ENCODE measurements around the gene MBLAC2. TPM values are rescaled to one million over a fixed set of nuclear protein-coding genes. Genes with fewer than 3 reads are reported as not detected.

The MBLAC2 gene
- total RNA-seq, 4 donors from 2014 or later = 6.0 to 10.3 (median 9.9) TPM

DNA sequence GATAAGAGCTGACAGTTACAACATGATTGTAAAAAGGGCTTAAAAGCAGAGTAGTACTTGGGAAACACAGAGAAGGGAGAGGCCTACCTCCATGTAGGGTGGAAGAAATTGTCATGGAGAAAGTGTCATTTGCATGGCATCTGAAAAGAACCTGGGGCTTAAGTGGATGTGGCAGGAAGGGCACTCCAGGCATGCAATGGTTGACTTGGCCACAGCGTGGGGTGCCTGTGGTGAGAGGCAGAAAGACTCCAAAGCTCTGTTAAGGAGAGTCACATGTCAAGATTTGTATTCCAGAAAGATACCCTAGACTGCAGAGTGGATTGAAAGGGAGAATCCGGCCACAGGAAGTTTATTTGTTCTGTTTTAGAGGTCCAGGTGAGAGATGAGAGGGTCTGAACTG lies 2.5 kb upstream of the MBLAC2 start:
- peaks cover 34% of the 10 kb centered on the region for H3K4me1 ChIP-seq
- no peaks in the 10 kb centered on the region for H3K27me3 ChIP-seq
- H3K36me3 ChIP-seq = no peaks in the 10 kb centered on the region
- H3K4me3 ChIP-seq = no peak overlapping the region
- no peak for DNase-seq (ENCODE audit: low spot score in 2 of 2)
- TF ChIP-seq EP300 (IDR thresholded peaks at IDR 0.05) (no peak), POLR2A (IDR thresholded peaks at IDR 0.05) (no peak)
- H3K9me3 ChIP-seq = no peaks in the 10 kb centered on the region
- 76% methylated on average over 2 of the region's 2 CpGs for WGBS
- no peak overlapping the region for H3K27ac ChIP-seq

DNA sequence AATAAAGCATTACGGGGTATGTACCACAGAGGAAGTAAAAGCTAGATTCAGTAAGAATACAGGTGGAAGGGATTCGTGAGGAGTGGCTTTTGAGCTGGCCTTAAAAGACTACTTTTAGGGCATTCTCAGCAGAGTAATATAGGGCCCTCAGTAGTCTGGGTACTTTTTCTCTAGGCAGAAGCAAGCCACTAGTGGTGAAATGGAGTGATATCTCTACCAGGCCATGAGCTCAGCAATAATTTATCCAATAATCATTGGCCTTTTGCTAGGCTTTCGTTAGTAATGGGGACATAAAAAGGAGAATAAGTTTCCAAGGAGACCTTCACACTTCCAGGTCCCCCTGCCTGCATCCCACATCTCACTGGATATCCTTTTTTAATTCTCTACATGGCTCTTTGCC lies 1.8 kb upstream of the MBLAC2 start:
- Histone ChIP-seq H3K27ac (no peak overlapping the region), H3K9me3 (no peaks in the 10 kb centered on the region), H3K27me3 (no peaks in the 10 kb centered on the region), H3K4me1 (peaks cover 41% of the 10 kb centered on the region), H3K36me3 (no peaks in the 10 kb centered on the region), H3K4me3 (no peak overlapping the region)
- DNase-seq (ENCODE audit: low spot score in 2 of 2) = no peak
- WGBS = 87% methylated on average over 3 of the region's 3 CpGs
- TF ChIP-seq POLR2AphosphoS5 (IDR thresholded peaks at IDR 0.05) = no peak
- TF ChIP-seq, protein P1, sequence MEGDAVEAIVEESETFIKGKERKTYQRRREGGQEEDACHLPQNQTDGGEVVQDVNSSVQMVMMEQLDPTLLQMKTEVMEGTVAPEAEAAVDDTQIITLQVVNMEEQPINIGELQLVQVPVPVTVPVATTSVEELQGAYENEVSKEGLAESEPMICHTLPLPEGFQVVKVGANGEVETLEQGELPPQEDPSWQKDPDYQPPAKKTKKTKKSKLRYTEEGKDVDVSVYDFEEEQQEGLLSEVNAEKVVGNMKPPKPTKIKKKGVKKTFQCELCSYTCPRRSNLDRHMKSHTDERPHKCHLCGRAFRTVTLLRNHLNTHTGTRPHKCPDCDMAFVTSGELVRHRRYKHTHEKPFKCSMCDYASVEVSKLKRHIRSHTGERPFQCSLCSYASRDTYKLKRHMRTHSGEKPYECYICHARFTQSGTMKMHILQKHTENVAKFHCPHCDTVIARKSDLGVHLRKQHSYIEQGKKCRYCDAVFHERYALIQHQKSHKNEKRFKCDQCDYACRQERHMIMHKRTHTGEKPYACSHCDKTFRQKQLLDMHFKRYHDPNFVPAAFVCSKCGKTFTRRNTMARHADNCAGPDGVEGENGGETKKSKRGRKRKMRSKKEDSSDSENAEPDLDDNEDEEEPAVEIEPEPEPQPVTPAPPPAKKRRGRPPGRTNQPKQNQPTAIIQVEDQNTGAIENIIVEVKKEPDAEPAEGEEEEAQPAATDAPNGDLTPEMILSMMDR (IDR thresholded peaks at IDR 0.05) = no peak
- no peak for TF ChIP-seq EP300 (IDR thresholded peaks at IDR 0.05)
- no peak for TF ChIP-seq POLR2A (IDR thresholded peaks at IDR 0.05)

DNA sequence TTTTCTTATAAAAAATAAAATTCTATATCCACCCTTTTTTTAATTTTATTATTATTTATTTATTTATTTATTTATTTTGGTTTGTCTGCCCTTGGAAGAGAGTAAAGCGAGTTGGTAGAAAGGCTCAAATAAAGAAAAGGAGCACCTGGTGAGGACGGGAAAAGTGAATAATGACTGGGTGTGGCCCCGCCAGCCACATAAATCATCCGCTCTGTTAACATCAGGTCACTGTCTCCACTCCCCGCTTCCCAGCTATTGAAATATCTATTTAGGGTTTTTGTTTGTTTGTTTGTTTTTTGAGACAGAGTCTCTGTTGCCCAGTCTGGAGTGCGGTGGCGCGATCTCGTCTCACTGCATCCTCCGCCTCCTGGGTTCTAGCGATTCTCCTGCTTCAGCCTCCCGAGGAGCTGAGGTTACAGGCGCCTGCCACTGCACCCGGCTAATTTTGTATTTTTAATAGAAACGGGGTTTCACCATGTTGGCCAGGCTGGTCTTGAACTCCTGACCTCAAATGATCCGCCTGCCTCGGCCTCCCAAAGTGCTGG lies 937 bp upstream of the MBLAC2 start:
- Histone ChIP-seq H3K27ac (no peak overlapping the region), H3K4me3 (peak overlapping the region; percentile 87), H3K36me3 (no peaks in the 10 kb centered on the region), H3K27me3 (no peaks in the 10 kb centered on the region), H3K9me3 (no peaks in the 10 kb centered on the region), H3K4me1 (peaks cover 43% of the 10 kb centered on the region)
- 63% methylated on average over 17 of the region's 17 CpGs for WGBS
- TF ChIP-seq, protein P1 (IDR thresholded peaks at IDR 0.05) = no peak
- TF ChIP-seq EP300 (IDR thresholded peaks at IDR 0.05) = no peak
- TF ChIP-seq POLR2AphosphoS5 (IDR thresholded peaks at IDR 0.05) = no peak
- TF ChIP-seq POLR2A (IDR thresholded peaks at IDR 0.05) = no peak
- no peak for DNase-seq (ENCODE audit: low spot score in 2 of 2)

DNA sequence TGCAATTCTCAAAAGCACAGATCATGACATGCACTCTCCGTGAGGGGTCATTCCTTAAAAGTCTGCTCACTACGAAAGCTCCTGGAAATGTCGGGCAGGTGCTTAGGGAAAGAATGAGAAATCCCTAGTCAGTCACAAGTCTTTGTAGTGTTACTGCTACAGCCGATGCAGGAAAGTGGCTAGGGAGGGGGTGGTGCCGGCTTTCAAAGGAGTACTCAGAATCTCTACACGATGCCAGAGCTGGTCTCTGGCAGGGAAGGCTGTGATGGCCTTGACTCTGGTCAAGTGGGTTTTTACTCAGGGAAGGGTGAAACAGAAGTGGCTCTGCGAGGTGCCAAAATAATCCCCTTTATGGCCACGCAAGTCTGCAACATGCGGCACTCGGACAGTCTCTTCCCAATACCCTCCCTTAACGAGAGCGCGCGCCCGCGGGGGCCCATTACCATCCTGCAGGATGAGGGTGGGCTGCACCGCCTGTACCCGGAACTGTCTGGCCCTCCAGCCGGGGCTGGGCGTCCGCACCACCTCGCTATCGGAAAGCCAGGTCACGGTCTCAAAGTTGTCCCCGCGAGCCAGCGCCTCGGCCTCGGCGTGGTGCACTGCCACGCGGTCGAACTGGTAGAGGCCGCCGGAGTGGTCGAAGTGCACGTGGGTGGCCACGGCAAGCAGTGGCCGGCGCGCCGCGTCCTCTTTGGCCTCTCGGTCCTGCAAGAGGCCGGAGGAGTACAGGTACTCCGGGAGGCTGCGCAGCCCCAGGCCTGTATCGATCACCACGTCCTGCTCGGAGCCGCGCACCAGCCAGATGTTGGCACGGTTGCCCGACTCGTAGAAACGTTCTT lies 956 bp downstream of the MBLAC2 start:
- Histone ChIP-seq H3K36me3 (no peaks in the 10 kb centered on the region), H3K27ac (peak overlapping the region; percentile 88), H3K27me3 (no peaks in the 10 kb centered on the region), H3K4me1 (peaks cover 43% of the 10 kb centered on the region), H3K4me3 (peak overlapping the region; percentile 87), H3K9me3 (no peaks in the 10 kb centered on the region)
- no peak for DNase-seq (ENCODE audit: low spot score in 2 of 2)
- TF ChIP-seq, protein P1 (IDR thresholded peaks at IDR 0.05) = no peak
- no peak for TF ChIP-seq POLR2A (IDR thresholded peaks at IDR 0.05)
- TF ChIP-seq POLR2AphosphoS5 (IDR thresholded peaks at IDR 0.05) = no peak
- no peak for TF ChIP-seq EP300 (IDR thresholded peaks at IDR 0.05)
- WGBS = under 1% methylated on average over 24 of the region's 56 CpGs

DNA sequence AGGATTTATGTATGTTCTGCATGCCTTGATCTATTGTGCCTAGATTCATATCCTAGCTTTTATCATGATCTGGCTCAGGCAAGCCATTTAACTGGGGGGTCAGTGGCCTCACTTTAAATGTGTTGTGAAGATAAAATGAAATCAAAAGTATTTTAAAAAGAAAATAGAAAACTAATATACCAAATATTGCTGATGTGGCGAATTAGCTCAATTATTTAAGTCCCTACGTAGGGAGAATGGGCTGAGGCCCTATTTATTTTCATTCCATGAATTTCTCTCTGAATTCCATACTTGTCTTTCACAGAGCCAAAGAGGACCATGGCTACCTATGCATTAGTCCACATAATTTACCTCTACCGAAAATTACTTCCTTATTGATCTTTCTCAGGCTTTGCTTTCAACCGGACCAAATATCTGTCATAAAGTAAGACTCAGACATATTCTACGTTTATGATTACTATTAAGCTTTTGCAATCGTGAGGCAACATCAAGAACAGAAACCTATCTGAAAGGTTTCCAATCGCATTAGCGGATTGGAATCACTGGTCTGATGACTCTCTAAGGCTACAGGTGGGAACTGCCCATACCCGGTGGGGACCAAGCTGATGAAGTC lies 1.7 kb downstream of the MBLAC2 start:
- H3K9me3 ChIP-seq = no peaks in the 10 kb centered on the region
- H3K27ac ChIP-seq = no peak overlapping the region
- H3K4me1 ChIP-seq = peaks cover 43% of the 10 kb centered on the region
- peak overlapping the region; percentile 87 for H3K4me3 ChIP-seq
- TF ChIP-seq POLR2A (IDR thresholded peaks at IDR 0.05) (no peak), POLR2AphosphoS5 (IDR thresholded peaks at IDR 0.05) (no peak), EP300 (IDR thresholded peaks at IDR 0.05) (no peak)
- no peaks in the 10 kb centered on the region for H3K27me3 ChIP-seq
- 47% methylated on average over 9 of the region's 9 CpGs for WGBS
- no peaks in the 10 kb centered on the region for H3K36me3 ChIP-seq
- DNase-seq (ENCODE audit: low spot score in 2 of 2) = no peak

DNA sequence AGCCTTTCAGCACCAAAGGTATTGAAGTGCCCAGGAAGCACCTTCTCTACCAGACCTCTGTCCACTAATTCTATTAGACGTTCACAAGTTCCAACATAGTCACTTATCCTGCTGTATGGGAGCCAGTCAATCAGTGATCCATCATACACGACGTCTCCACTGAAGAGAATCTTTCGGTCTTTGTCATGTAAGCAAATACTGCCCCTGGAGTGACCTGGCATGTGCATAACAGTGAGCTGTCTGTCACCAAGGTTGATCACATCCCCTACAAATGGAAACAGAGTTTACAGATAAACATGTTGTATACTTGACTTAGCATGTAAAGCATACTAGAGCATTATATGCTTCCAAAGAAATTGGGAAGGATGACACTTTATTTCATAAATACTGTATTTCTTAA lies 13.3 kb downstream of the MBLAC2 start:
- no peak for TF ChIP-seq POLR2A (IDR thresholded peaks at IDR 0.05)
- Histone ChIP-seq H3K4me3 (no peak overlapping the region), H3K27ac (no peak overlapping the region), H3K36me3 (no peaks in the 10 kb centered on the region), H3K27me3 (no peaks in the 10 kb centered on the region), H3K9me3 (no peaks in the 10 kb centered on the region), H3K4me1 (no peaks in the 10 kb centered on the region)
- DNase-seq (ENCODE audit: low spot score in 2 of 2) = no peak
- 75% methylated on average over 4 of the region's 4 CpGs for WGBS

Measured in suprapubic skin (tissue), 4 donors.